ENCODE measurements around the gene LOXL4. TPM values are rescaled to one million over a fixed set of nuclear protein-coding genes. Genes with fewer than 3 reads are reported as not detected.

The LOXL4 gene
- total RNA-seq, 2 donors from 2014 or later: 0.32 to 1.6 TPM

DNA sequence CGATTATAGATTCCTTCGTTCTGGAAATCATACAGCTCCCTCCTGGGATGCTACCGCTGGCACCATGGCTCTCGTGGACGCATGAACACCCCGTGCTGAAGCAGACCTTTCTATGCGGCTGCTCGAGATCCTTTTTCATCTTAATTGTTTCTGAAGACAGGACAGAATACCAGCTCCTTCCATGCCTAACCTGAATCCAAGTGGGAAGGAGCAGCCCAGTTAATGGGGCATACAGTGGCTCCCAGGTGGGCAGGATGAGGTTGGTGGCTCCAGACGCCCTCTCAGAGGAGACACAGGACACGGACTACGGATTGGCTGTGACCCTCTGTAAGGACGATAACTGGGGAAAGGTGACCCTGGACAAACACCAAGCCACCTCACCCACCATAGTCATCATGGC lies 18.4 kb upstream of the LOXL4 start:
- Histone ChIP-seq H3K9ac (ENCODE audit: low read depth in 2 of 2, low read length in 2 of 2) (no peak overlapping the region), H3K4me1 (no peaks in the 10 kb centered on the region), H3K27ac (no peak overlapping the region), H3K27me3 (no peaks in the 10 kb centered on the region), H3K36me3 (no peaks in the 10 kb centered on the region), H3K9me3 (no peaks in the 10 kb centered on the region), H3K4me3 (no peak overlapping the region)
- DNase-seq: no peak
- intact Hi-C loops (cut with DNase I): no loop called here
- TF ChIP-seq, protein P1, sequence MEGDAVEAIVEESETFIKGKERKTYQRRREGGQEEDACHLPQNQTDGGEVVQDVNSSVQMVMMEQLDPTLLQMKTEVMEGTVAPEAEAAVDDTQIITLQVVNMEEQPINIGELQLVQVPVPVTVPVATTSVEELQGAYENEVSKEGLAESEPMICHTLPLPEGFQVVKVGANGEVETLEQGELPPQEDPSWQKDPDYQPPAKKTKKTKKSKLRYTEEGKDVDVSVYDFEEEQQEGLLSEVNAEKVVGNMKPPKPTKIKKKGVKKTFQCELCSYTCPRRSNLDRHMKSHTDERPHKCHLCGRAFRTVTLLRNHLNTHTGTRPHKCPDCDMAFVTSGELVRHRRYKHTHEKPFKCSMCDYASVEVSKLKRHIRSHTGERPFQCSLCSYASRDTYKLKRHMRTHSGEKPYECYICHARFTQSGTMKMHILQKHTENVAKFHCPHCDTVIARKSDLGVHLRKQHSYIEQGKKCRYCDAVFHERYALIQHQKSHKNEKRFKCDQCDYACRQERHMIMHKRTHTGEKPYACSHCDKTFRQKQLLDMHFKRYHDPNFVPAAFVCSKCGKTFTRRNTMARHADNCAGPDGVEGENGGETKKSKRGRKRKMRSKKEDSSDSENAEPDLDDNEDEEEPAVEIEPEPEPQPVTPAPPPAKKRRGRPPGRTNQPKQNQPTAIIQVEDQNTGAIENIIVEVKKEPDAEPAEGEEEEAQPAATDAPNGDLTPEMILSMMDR (IDR thresholded peaks at IDR 0.05): no peak

DNA sequence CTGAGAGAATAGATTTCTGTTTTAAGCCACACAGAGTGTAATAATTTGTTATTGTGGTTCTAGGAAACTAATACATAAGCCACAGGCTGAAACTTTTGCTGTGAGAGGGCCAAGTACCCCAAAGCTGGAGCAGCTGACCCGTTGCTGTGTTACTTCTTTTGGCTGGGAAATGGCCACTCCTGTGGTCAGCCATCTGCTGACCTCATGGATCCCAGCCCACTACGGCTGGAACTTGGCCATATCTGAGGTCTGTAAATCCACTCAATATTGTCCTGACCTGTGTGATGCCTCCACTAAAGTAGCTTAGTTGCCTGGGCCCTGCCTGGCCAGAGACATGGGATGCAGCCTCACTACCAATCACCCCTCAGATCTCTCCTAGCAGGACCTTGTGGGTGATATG lies 17.4 kb upstream of the LOXL4 start:
- H3K9ac ChIP-seq (ENCODE audit: low read depth in 2 of 2, low read length in 2 of 2): no peak overlapping the region
- no peaks in the 10 kb centered on the region for H3K36me3 ChIP-seq
- no peaks in the 10 kb centered on the region for H3K27me3 ChIP-seq
- H3K4me3 ChIP-seq: no peak overlapping the region
- DNase-seq: no peak
- no peak overlapping the region for H3K27ac ChIP-seq
- H3K9me3 ChIP-seq: no peaks in the 10 kb centered on the region
- TF ChIP-seq, protein P1 (IDR thresholded peaks at IDR 0.05): no peak
- intact Hi-C loops (cut with DNase I): no loop called here
- H3K4me1 ChIP-seq: no peaks in the 10 kb centered on the region

DNA sequence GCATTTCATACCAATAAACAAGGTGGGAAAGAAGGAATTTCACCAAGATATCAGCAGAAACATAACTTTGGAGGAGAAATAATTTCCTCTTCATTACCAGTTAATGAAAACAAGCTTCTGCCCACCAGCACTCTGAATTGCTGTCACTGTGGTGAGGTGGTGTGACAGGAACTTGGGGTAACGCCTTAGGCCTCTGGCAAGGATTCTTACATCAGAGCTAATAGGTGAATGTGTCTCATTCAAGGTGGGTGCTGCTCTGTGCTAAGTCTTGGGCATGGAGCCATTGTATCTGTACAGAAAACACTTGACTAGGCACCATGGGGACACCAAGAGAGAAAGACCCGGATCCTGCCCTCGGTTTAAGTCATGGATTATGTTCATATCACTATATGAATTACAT lies 8.3 kb upstream of the LOXL4 start:
- H3K4me1 ChIP-seq: no peaks in the 10 kb centered on the region
- H3K36me3 ChIP-seq: no peaks in the 10 kb centered on the region
- H3K9me3 ChIP-seq: no peaks in the 10 kb centered on the region
- H3K9ac ChIP-seq (ENCODE audit: low read depth in 2 of 2, low read length in 2 of 2): no peak overlapping the region
- intact Hi-C loops (cut with DNase I): no loop called here
- H3K4me3 ChIP-seq: no peak overlapping the region
- H3K27me3 ChIP-seq: no peaks in the 10 kb centered on the region
- H3K27ac ChIP-seq: no peak overlapping the region
- DNase-seq: no peak
- TF ChIP-seq, protein P1 (IDR thresholded peaks at IDR 0.05): no peak

DNA sequence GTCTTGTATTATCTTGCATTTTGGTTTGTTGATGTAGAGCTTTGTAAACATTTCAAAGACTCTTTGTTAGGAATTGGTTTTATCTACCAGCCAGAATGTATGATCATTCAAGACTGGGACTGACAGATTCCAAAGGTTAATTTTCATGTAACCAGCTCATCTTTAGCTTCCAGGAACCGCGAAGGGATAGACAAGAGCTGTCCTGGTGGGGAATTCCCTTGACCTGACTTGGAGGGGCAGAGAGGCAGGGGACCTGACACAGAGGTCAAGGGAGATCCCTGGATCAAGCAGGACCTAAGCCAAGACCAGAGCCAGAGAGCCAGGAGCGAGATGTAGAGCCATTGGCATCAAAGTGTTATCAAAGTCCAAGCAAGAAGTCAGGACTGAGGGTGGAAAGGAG lies 6.6 kb upstream of the LOXL4 start:
- intact Hi-C loops (cut with DNase I): no loop called here
- TF ChIP-seq, protein P1 (IDR thresholded peaks at IDR 0.05): no peak

DNA sequence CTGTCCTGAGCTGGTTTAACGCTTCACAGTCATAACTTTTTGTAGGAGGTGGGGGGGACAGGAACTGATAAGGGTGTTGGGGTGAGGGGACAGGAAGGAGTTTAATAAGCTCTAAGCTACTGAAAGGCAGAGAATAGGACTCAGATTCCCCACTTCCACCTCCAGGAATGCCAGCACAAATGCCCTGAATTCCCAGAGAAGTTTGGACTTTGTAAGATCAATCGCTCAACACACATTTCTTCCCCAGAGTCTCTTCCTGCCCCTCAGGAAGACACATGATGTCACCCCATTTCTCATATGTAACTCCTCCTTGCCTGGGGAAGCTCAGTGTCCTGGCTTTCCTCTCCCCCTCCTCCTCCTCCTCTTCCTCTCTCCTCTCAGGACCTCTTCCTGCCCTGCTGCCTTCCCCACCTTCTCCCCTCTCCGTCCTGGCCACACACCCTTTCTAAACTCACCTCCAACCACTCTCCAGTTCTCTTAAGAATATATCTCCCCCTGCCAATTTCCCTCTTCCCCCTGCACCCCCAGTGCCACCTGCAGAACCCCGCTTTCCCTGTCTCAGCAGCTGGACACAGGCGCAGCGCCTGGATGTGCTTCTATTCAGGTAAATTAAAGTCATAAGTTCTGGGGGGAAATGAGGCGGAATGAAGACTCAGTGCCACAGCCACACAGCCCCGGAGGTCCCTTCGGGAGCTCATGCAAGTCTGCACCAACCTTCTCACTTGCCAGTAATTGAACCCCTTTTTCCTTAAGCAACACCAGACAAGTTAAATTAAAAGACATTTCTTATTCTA lies 5.3 kb upstream of the LOXL4 start:
- no peak for DNase-seq
- H3K27me3 ChIP-seq: peaks cover 11% of the 10 kb centered on the region
- TF ChIP-seq, protein P1 (IDR thresholded peaks at IDR 0.05): no peak
- H3K9me3 ChIP-seq: no peaks in the 10 kb centered on the region
- no peaks in the 10 kb centered on the region for H3K4me1 ChIP-seq
- no peaks in the 10 kb centered on the region for H3K36me3 ChIP-seq
- no peak overlapping the region for H3K9ac ChIP-seq (ENCODE audit: low read depth in 2 of 2, low read length in 2 of 2)
- intact Hi-C loops (cut with DNase I): no loop called here
- no peak overlapping the region for H3K4me3 ChIP-seq
- no peak overlapping the region for H3K27ac ChIP-seq

More for the DNA sequence above, 6.6 kb upstream of the LOXL4 start:
- H3K27me3 ChIP-seq: no peaks in the 10 kb centered on the region
- no peak for DNase-seq
- no peak overlapping the region for H3K4me3 ChIP-seq
- no peak overlapping the region for H3K9ac ChIP-seq (ENCODE audit: low read depth in 2 of 2, low read length in 2 of 2)
- no peaks in the 10 kb centered on the region for H3K36me3 ChIP-seq
- no peaks in the 10 kb centered on the region for H3K4me1 ChIP-seq
- no peaks in the 10 kb centered on the region for H3K9me3 ChIP-seq
- H3K27ac ChIP-seq: no peak overlapping the region

Data from colonic mucosa (tissue), 4 donors.